NCI-H2227 treated with DMSO at 0.1 percent for 48 hours (cell line): ENCODE measurements around the gene EPS8L3.
"Not testable (repeated sequence)": the region's sequence is repeated elsewhere in the genome, so short reads cannot be mapped to it uniquely, and the experiment has no call there.

ENCODE experiments used
- DNase-seq: peaks from one replicate; lab custom pipeline; 2025; lab: John Stamatoyannopoulos, UW

The EPS8L3 gene

DNA sequence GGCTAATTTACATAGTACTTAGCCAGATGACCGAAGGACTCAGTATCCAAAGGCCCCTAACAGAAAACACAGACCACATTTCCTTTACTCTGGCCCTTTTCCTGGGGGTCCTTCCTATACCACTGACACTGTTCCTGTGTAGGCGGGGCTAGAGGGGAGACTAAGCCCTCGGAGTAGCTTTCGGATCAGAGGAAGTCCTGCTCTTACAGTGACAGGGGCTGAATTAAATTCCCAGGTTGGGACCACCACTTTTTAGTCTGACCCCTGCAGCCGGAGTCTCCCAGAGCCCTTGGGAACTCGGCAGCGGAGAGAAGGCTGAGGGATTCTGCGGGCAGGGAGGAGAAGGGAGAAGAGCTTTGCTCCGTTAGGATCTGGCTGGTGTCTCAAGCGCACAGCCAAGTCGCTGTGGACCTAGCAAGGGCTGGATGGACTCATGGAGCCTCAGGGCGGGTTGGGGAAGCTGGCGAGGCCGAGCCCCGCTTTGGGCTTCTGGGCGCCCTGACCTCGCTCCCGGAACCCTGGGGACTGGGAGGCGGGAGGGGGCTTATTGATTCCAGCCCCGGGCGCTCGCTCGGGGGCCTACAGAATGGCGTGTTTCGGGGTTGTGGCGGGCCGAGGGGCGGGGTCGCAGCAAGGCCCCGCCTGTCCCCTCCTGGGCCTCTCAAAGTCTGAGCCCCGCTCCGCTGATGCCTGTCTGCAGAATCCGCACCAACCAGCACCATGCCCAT is 52.0 kb downstream of the EPS8L3 start, which contains the start of gene GSTM5:
GSTM5 (plus strand) TSS at position 659 of the 728 bp plus-strand sequence; CDS start at position 721, 62 bp downstream.
- DNase-seq = not testable (repeated sequence)

DNA sequence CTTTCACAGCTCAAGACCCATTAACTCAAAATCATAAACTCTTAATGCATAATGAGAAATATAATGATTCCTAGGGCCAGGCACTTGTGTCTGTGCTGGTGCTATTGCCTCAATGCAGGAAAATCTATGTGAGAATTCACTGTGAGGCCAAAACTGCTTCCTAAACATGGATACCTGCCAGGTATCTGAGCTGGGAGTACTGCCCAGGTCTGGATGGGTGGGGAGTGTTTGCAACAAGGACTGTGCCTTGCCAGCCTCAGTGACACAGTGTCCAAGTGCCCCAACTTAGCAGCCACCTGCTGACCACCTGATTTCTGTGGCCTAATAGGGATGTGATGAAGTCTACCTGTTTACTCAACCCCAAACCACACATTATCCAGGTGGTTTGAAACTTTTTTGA is 53.9 kb downstream of the EPS8L3 start:
- not testable (repeated sequence) for DNase-seq

GRCh38 chr1:109708949-109709348 is 54.8 kb downstream of the EPS8L3 start:
- not testable (repeated sequence) for DNase-seq

DNA sequence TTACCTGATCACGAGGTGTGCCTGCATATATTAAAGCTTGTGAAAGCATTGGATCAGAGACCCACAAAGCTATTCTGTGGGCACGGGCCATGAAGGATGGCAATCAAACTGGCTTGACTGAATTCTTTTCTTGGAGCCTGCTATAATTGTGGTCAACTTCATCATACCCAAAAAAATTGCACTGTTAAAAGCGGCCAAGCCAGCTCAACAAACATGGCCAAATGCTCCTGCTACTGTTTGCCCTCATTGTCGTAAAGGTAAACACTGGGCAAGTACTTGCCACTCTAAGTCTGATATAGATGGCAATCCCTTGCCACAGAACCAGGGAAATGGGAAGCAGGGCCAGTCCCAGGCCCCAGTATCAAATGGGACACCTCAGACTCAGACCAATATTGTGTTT is 58.3 kb downstream of the EPS8L3 start:
- DNase-seq = no peak

GRCh38 chr1:109704173-109704572 is 59.5 kb downstream of the EPS8L3 start:
- no peak for DNase-seq

- not testable (repeated sequence) for DNase-seq
Measured at GRCh38 chr1:109702940-109703339, 60.8 kb downstream of the EPS8L3 start.
